ENCODE results near the gene KCNC4. TPM values are rescaled to one million over a fixed set of nuclear protein-coding genes. Genes with fewer than 3 reads are reported as not detected.

KCNC4 gene
- total RNA-seq, 2 experiments from 2014 or later: 13.9 to 14.3 TPM

DNA sequence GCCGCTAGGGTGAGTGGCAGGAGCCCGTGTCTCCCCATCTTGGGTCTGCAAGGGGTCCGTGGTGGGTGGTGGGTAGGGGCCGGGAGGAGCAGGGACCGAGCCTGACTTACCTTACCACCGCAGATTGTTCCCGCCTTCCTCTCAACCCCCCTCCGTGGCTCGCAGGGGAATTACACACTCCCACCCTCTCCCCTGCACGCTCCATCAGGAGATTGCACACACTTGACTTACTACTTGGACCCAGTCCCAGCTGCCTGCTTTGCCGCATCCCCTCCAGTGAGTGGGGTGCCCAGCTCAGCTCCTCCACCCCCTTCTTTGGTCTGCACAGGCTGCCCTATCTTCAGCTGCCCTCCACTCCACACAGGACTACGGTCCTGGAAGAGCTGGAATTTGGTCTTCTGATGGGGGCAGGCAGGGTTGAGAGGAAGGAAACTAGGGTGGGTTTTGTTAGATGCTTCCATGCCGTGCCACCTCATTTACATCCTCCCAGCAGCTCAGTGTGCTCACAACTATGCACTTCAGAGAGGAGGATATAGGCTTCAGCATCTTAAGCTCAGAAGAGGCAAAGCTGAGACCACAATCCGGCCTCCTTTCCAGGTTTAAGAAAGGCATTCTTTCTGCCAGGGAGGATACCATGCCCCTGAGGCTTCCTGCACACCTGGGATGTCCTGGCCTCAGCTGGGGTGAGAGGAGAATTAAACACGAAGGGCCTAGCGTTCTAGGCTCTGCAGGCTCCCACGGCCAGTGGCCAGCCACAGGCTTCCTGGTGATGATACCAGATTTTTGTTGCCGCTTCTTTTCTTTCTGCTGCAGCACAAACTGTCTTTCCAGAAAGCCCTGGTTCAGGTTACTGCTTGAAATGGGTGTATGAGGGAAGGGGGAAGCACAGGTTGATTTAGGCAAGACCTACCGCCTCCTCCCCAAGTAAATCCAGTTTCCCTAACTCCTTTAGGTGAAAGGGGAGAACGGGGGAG lies 2.3 kb downstream of the KCNC4 start:
- Mint-ChIP-seq H3K9me3 (ENCODE audit: low read depth) (no peaks in the 10 kb centered on the region), H3K27me3 (no peaks in the 10 kb centered on the region), H3K4me3 (peak overlapping the region; percentile 82), H3K27ac (peak overlapping the region; percentile 5), H3K4me1 (peaks cover 70% of the 10 kb centered on the region), H3K36me3 (ENCODE audit: low read depth) (no peaks in the 10 kb centered on the region)
- ATAC-seq (no peak), DNase-seq (peak; percentile 29)
- ChIA-PET CTCF (interaction anchor here (0.7 to 6.5 kb wide), 7 partner anchors 9 to 248 kb away, joined by 3 to 137 read pairs (median 4); partner anchors contain the start of gene RBM15), POLR2A (interaction anchor here (2.6 kb wide), 1 partner anchor 126 kb away, joined by 12 read pairs; the partner anchor contains the start of gene RBM15)
- intact Hi-C loops (cut with DNase I, micrococcal nuclease): loop anchor here (5.0 to 10.0 kb wide), 3 partner anchors 462 to 1005 kb away; partner anchors contain the start of gene KCNA3 (in 1 of the 2)

DNA sequence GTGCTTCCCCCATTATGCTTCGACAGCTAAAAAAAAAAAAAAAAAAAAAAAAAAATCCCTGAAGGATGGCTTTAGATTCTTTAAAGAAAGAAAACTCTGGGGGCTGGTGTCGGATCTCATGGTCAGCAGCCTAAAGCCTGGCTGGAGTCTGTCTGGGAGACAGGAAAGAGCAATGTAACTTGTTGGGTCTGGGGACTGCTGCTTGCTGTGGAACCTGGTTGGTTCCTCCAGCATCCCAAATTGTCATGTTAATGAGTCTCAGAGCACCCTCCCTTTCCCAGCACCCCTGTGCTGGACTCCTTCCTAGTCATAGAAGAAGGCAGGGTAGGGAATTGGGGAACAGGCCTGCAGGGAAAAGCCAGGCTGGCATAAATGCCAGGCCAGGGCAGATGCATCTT lies 3.0 kb downstream of the KCNC4 start:
- Mint-ChIP-seq H3K9me3 (ENCODE audit: low read depth) (no peaks in the 10 kb centered on the region), H3K4me1 (peaks cover 70% of the 10 kb centered on the region), H3K4me3 (peak overlapping the region; percentile 82), H3K27me3 (no peaks in the 10 kb centered on the region), H3K36me3 (ENCODE audit: low read depth) (peaks cover under 1% of the 10 kb centered on the region), H3K27ac (no peak overlapping the region)
- no peak for ATAC-seq
- intact Hi-C loops (cut with DNase I, micrococcal nuclease): loop anchor here (5.0 to 10.0 kb wide), 3 partner anchors 462 to 1004 kb away; partner anchors contain the start of gene KCNA3 (in 1 of the 2)
- no peak for DNase-seq
- CTCF ChIA-PET: interaction anchor here (0.7 to 2.4 kb wide), 5 partner anchors 10 to 247 kb away, joined by 3 to 11 read pairs (median 4); no protein-coding TSS in a partner anchor
- POLR2A ChIA-PET: interaction anchor here (2.6 kb wide), 1 partner anchor 126 kb away, joined by 12 read pairs; the partner anchor contains the start of gene RBM15

DNA sequence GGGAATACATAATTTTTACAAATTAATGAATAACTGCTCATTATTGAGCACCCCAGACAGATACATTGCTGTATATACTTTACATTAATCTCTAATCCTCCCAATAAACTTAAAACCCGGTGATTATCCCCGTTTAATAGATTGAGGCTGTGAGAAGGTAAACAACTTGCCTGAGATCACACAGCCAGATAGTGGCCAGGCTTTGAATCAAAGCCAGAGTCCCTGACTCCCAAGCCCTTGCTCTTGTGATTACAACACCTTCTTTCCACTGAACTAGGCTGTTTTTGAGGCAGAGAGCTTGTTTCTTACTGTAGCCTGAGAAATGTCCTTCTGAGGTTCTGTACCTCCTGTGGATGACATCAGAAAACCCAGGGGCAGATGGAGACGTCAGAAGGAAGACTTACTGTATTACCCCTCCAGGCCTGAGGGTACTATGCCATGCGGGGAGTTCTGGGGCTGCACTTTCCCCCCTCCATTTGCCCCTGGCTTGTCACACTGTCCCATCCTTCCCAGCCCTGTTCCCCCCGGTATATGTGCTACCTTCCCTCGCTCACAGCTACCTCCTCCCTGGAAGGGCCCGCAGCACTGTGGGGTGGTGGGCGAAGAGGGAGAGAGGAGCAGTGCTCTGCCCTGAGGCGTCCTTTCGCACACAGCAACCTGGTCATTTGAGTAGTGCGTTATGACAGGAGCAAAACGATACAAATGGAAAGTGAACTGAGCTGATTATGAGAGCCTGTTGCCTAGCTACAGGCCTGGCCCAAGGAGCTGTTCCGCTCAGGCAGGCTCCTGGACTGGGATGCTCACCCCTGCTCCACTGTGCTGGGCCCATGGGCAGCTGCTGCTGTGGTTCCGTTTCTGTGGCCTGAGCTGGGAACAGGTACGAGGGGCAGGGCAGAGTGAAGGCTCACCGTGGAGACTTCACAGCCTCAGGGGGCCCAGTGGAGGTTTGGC lies 4.6 kb downstream of the KCNC4 start:
- ChIA-PET CTCF (interaction anchor here (0.7 to 3.4 kb wide), 7 partner anchors 11 to 569 kb away, joined by 3 to 26 read pairs (median 4); no protein-coding TSS in a partner anchor), POLR2A (interaction anchor here (0.6 kb wide), 1 partner anchor 161 kb away, joined by 8 read pairs; no protein-coding TSS in a partner anchor)
- Mint-ChIP-seq H3K36me3 (ENCODE audit: low read depth) (peaks cover 3% of the 10 kb centered on the region), H3K4me3 (peak overlapping the region; percentile 37), H3K9me3 (ENCODE audit: low read depth) (no peaks in the 10 kb centered on the region), H3K4me1 (peaks cover 59% of the 10 kb centered on the region), H3K27ac (peak overlapping the region; percentile 80), H3K27me3 (no peaks in the 10 kb centered on the region)
- ATAC-seq: peak; percentile 17
- intact Hi-C loops (cut with DNase I, micrococcal nuclease): loop anchor here (1.0 to 10.0 kb wide), 4 partner anchors 22 to 1003 kb away; partner anchors contain the start of gene KCNA3 (in 1 of the 2)
- DNase-seq: peak; percentile 49

DNA sequence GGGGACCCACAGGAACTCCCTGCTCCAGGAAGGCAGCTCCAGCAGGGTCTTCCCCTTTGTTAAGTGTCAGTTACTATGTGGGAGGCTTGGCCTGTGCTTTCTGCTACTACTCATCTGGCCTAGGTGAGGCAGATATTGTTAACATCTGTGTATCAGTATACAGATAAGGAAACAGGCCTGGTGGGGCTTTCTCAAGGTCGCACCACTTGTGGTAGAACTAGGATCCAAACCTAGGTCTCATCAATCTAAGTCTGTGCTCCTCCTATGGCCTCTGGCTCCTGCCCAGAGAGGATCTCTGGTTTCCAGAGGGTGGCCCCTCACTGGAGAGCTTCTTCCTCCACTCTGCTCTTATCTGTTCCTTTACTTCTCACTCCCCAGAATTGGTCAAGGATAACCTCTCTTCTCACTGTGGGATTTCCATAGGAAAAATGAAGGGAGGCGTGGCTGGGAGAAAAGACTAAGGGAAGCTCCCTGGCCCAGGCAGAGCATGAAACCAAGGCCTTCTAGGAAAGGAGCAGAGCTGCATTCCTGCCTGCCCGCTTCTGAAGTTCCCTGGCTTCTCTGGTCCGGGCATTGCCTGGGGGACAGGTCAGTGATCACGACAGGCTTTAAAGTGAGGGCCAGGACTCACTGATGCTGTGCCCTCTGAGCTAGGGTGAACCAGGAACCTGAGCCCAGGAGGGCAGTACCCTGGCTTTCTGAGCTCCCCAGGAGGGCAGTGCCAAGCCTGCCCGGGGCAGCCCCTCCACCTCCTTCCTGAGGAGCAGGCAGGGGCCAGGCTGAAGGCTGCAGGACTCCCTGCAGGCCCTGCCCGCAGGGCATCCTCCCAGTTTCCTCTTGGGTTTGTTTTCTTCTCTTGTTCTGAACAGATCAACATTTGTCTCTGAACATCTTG lies 5.8 kb downstream of the KCNC4 start:
- intact Hi-C loops (cut with DNase I, micrococcal nuclease): loop anchor here in 1 of 2 experiments (1.0 to 10.0 kb wide), 3 partner anchors 20 to 999 kb away; partner anchors contain the start of gene KCNA3
- POLR2A ChIA-PET: interaction anchor here (1.3 kb wide), 1 partner anchor 21 kb away, joined by 3 read pairs; no protein-coding TSS in a partner anchor

DNA sequence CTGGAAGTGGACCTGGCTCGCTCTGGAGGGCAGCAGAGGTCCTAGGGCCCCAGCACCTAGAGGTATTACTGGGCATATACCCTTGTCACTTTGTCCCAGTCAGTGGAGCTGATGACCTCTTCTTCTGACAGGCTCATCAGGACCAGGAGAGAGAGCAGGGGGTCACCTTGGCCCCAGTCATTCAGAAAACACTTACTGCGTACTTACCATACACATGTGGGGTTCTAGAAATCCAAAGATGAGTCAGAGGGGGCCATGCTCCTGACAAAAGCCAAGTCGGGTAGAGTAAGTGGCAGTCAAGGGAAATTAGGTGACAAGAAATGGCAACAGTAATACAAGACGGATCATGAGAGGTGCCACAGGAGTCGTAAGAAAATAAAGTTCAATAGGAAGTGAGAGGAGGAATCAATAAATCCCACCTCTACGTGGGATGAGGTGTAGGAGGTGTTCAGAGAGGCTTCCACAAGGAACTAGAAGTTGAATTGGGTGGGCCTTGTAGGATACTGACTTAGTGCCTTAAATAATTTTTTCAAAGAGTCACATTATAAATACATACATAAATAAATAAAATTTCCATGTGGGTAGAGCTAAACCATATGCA lies 6.8 kb downstream of the KCNC4 start:
- H3K27ac Mint-ChIP-seq: peak overlapping the region; percentile 68
- no peaks in the 10 kb centered on the region for H3K9me3 Mint-ChIP-seq (ENCODE audit: low read depth)
- H3K4me3 Mint-ChIP-seq: peak overlapping the region; percentile 17
- intact Hi-C loops (cut with DNase I, micrococcal nuclease): loop anchor here in 1 of 2 experiments (10.0 kb wide), 2 partner anchors 458 to 998 kb away; partner anchors contain the start of gene KCNA3
- ChIA-PET CTCF (interaction anchor here (1.1 to 3.4 kb wide), 4 partner anchors 9 to 95 kb away, joined by 3 to 26 read pairs (median 7); no protein-coding TSS in a partner anchor), POLR2A (interaction anchor here (0.6 to 1.3 kb wide), 2 partner anchors 20 to 197 kb away, joined by 3 read pairs; no protein-coding TSS in a partner anchor)
- H3K4me1 Mint-ChIP-seq: peaks cover 57% of the 10 kb centered on the region
- no peaks in the 10 kb centered on the region for H3K27me3 Mint-ChIP-seq
- peaks cover 3% of the 10 kb centered on the region for H3K36me3 Mint-ChIP-seq (ENCODE audit: low read depth)
- peak; percentile 54 for ATAC-seq
- peak; percentile 49 for DNase-seq

More for the DNA sequence above, 5.8 kb downstream of the KCNC4 start:
- ATAC-seq: no peak
- H3K4me3 Mint-ChIP-seq: peak overlapping the region; percentile 17
- CTCF ChIA-PET: interaction anchor here (0.6 to 3.4 kb wide), 9 partner anchors 8 to 338 kb away, joined by 3 to 26 read pairs (median 4); no protein-coding TSS in a partner anchor
- H3K27me3 Mint-ChIP-seq: no peaks in the 10 kb centered on the region
- peak overlapping the region; percentile 52 for H3K27ac Mint-ChIP-seq
- H3K36me3 Mint-ChIP-seq (ENCODE audit: low read depth): peaks cover 3% of the 10 kb centered on the region
- DNase-seq: no peak
- H3K9me3 Mint-ChIP-seq (ENCODE audit: low read depth): no peaks in the 10 kb centered on the region
- H3K4me1 Mint-ChIP-seq: peaks cover 59% of the 10 kb centered on the region

DNA sequence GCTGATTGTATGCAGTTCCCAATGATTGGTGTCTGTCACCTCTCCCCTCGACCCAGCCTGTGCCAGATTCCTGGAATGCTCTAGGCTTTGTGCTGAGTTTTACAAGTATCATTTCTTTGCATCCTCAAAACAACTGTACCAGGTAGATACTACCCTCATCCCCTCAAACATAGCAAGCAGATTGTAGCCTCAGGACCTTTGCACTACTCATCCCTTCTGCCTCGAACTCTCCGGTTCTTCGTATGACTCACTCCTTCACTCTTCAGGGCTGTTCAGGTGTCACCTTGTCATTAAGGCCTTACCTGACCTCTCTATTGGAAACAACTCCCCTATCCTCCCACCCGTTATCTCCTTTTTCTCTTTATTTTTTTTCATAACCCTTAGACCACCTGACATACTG lies 8.0 kb downstream of the KCNC4 start:
- peaks cover 8% of the 10 kb centered on the region for H3K36me3 Mint-ChIP-seq (ENCODE audit: low read depth)
- H3K4me1 Mint-ChIP-seq: peaks cover 49% of the 10 kb centered on the region
- H3K4me3 Mint-ChIP-seq: no peak overlapping the region
- no peaks in the 10 kb centered on the region for H3K9me3 Mint-ChIP-seq (ENCODE audit: low read depth)
- H3K27ac Mint-ChIP-seq: no peak overlapping the region
- no peaks in the 10 kb centered on the region for H3K27me3 Mint-ChIP-seq
- CTCF ChIA-PET: interaction anchor here (1.1 to 2.4 kb wide), 2 partner anchors 9 to 11 kb away, joined by 3 to 11 read pairs; no protein-coding TSS in a partner anchor
- intact Hi-C loops (cut with DNase I, micrococcal nuclease): loop anchor here in 1 of 2 experiments (10.0 kb wide), 2 partner anchors 457 to 997 kb away; partner anchors contain the start of gene KCNA3
- no peak for ATAC-seq
- POLR2A ChIA-PET: no interaction called here
- no peak for DNase-seq

DNA sequence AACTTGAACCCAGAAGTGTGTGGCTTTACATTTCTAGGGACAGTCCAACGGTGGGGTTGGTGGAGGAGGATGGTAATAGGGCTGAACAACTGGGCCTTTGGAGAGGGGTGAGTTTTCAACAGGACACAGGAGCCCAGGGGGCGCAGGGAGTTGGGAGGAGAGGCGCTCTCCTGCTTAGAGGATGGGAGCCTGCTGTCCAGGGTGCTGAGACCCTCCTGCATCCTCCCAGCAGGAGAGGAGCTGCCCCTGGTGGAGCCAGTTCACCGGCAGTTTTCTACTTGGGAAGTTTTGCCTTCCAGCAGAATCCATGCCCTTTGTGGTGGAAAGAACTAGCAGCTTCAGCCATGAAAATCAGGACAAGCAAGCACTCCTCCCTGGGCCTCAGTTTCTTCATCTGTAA lies 8.6 kb downstream of the KCNC4 start:
- CTCF ChIA-PET: interaction anchor here (1.0 to 2.5 kb wide), 4 partner anchors 10 to 242 kb away, joined by 3 to 8 read pairs (median 4); no protein-coding TSS in a partner anchor
- no peak for ATAC-seq
- H3K27ac Mint-ChIP-seq: no peak overlapping the region
- H3K9me3 Mint-ChIP-seq (ENCODE audit: low read depth): no peaks in the 10 kb centered on the region
- H3K4me3 Mint-ChIP-seq: no peak overlapping the region
- DNase-seq: no peak
- peaks cover 11% of the 10 kb centered on the region for H3K36me3 Mint-ChIP-seq (ENCODE audit: low read depth)
- POLR2A ChIA-PET: no interaction called here
- intact Hi-C loops (cut with DNase I, micrococcal nuclease): loop anchor here in 1 of 2 experiments (10.0 kb wide), 2 partner anchors 456 to 996 kb away; partner anchors contain the start of gene KCNA3
- H3K4me1 Mint-ChIP-seq: peaks cover 43% of the 10 kb centered on the region
- H3K27me3 Mint-ChIP-seq: no peaks in the 10 kb centered on the region

DNA sequence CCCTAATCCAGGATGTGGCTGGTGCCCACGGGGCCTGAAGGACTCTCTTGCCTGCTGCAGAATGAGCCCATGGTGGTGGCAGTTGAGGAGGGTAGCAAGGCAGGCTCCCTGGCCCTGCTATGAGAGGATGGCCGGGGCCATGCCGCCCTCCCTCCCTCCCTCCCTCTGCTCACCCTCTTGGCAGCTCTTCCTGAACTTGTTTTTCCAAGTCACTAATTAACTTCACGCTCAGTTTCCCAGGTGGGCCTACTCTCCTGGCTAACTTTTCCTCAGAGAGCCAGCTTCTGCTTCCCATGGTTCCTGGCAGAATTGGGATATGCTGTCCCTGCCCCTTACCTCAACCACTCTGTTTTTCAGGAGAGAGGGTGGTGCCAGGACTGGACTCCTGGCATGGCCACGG lies 10.2 kb downstream of the KCNC4 start:
- Mint-ChIP-seq H3K4me1 (peaks cover 28% of the 10 kb centered on the region), H3K36me3 (ENCODE audit: low read depth) (peaks cover 13% of the 10 kb centered on the region), H3K27me3 (no peaks in the 10 kb centered on the region), H3K27ac (no peak overlapping the region), H3K9me3 (ENCODE audit: low read depth) (no peaks in the 10 kb centered on the region), H3K4me3 (no peak overlapping the region)
- ATAC-seq (no peak), DNase-seq (no peak)
- CTCF ChIA-PET: interaction anchor here (0.6 to 2.5 kb wide), 3 partner anchors 11 to 967 kb away, joined by 3 to 8 read pairs (median 3); no protein-coding TSS in a partner anchor
- intact Hi-C loops (cut with DNase I, micrococcal nuclease): no loop called here
- POLR2A ChIA-PET: no interaction called here

DNA sequence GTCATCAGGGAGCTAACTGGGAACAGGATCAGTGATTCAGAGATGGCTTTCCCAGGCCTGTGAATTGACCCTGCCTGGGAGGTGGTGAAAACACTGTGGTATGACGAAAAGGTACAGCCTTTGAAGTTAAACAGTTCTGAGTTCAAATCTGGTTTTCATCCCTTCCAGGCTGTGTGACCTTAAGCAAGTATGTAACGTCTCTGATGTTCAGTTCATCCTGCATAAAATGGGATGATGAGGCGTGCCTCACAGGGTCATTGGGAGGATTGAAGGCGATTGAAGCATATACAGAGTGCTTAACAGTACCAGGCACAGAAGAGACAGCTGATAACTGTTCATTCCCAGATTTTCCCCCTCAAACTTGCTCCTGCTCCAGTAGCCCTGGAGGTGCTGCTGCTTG lies 11.0 kb downstream of the KCNC4 start:
- DNase-seq: no peak
- H3K36me3 Mint-ChIP-seq (ENCODE audit: low read depth): peaks cover 13% of the 10 kb centered on the region
- H3K9me3 Mint-ChIP-seq (ENCODE audit: low read depth): no peaks in the 10 kb centered on the region
- peaks cover 21% of the 10 kb centered on the region for H3K4me1 Mint-ChIP-seq
- POLR2A ChIA-PET: no interaction called here
- no peak overlapping the region for H3K4me3 Mint-ChIP-seq
- CTCF ChIA-PET: interaction anchor here (2.5 kb wide), 1 partner anchor 14 kb away, joined by 8 read pairs; no protein-coding TSS in a partner anchor
- H3K27ac Mint-ChIP-seq: no peak overlapping the region
- intact Hi-C loops (cut with DNase I, micrococcal nuclease): no loop called here
- H3K27me3 Mint-ChIP-seq: no peaks in the 10 kb centered on the region
- no peak for ATAC-seq
